GM10847 (cell line): ENCODE data around the gene SNRNP48.

Experiments used
- POLR2A ChIP-seq: IDR thresholded peaks from 2 replicates; pipeline ENCODE4 v1.6.1; 2011; ENCODE audit not compliant: insufficient read length; ENCODE audit errors: extremely low read depth

Gene SNRNP48

GRCh38 chr6:7574500-7574899, 15.5 kb upstream of the SNRNP48 start:
- TF ChIP-seq POLR2A, result no peak

DNA sequence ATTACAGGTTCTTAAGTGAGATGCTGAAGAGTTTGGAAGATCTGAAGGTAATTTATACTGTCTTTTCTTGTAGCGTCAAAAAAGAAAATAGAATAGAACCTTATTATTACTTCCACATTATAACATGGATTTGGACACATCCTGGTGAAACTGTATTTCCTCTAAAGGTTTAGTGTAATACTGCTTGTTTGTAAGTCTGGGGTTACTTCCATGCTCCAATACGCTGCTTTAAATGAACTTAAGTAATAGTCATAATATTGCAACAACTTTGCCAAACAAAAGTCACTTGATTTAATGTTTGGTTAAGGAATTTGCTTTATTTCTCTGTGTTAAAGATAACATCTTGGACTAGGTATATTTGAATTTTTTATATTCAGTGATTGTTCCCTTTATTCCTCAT, 11.5 kb upstream of the SNRNP48 start:
- no peak for TF ChIP-seq POLR2A

DNA sequence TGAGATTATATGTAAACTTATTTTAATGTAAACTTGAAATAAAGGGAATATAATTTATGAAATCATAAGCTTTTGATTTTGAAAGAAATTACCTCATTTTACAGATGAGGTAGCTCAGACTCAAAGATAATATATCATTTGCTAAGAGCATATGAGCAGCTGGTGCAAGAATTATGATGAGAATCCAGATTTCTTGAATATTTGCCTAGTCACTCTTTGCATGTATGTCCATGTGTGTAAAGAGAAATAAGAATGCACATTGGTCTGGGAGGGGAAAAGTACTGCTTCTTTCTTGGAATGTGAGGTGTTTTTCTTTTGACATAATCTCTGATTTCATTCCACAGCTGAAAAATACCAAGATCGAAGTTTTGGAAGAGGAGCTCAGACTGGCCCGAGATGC, 11.1 kb upstream of the SNRNP48 start:
- TF ChIP-seq POLR2A, result no peak

DNA sequence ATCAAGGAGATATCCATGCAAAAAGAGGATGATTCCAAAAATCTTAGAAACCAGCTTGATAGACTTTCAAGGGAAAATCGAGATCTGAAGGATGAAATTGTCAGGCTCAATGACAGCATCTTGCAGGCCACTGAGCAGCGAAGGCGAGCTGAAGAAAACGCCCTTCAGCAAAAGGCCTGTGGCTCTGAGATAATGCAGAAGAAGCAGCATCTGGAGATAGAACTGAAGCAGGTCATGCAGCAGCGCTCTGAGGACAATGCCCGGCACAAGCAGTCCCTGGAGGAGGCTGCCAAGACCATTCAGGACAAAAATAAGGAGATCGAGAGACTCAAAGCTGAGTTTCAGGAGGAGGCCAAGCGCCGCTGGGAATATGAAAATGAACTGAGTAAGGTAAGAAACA, 10.1 kb upstream of the SNRNP48 start:
- no peak for TF ChIP-seq POLR2A

DNA sequence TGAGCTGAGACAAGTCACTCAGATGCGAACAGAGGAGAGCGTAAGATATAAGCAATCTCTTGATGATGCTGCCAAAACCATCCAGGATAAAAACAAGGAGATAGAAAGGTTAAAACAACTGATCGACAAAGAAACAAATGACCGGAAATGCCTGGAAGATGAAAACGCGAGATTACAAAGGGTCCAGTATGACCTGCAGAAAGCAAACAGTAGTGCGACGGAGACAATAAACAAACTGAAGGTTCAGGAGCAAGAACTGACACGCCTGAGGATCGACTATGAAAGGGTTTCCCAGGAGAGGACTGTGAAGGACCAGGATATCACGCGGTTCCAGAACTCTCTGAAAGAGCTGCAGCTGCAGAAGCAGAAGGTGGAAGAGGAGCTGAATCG, 9.5 kb upstream of the SNRNP48 start:
- TF ChIP-seq POLR2A, result no peak

- TF ChIP-seq POLR2A, result no peak
Measured at GRCh38 chr6:7580927-7581618, 8.9 kb upstream of the SNRNP48 start.

GRCh38 chr6:7585287-7585930, 4.6 kb upstream of the SNRNP48 start:
- no peak for TF ChIP-seq POLR2A

- no peak for TF ChIP-seq POLR2A
Measured at GRCh38 chr6:7587631-7588100, 2.3 kb upstream of the SNRNP48 start.

DNA sequence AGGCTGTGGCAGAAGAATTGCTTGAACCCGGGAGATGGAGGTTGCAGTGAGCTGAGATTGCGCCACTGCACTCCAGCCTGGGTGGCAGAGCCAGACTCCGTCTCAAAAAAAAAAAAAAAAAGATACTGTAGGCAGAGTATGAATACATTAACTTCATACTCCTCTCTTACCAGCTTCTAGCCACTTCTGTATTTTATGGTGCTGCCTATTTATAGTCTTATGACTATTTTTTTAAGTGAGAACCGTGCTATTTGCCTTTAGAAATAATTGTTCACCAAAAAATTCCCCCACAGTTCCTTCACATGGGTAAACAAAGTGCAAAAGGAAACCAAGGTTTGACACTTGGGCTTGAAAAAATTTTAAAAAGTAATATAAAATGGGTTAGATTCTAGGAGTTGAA, 1.5 kb upstream of the SNRNP48 start:
- TF ChIP-seq POLR2A, result no peak

DNA sequence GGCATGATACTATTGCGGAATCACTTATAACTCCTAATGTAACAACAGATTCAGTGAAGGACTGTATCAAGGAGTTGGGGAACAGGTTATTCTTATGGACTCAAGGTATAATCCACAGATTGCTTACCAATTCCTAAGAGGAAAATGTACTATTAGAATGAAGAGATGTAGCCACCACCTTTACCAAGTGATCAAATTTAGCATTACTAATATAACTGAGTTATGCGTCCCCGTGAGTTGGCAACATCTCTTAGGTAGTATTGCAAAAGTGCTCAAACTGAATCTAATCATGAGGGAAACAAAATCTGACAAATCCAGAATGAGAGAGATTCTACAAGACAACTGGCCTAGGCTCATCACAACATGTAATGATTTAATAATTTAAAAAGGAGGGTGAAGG, 777 bp upstream of the SNRNP48 start:
- no peak for TF ChIP-seq POLR2A

- no peak for TF ChIP-seq POLR2A
Measured at GRCh38 chr6:7590918-7591302, 912 bp downstream of the SNRNP48 start.

DNA sequence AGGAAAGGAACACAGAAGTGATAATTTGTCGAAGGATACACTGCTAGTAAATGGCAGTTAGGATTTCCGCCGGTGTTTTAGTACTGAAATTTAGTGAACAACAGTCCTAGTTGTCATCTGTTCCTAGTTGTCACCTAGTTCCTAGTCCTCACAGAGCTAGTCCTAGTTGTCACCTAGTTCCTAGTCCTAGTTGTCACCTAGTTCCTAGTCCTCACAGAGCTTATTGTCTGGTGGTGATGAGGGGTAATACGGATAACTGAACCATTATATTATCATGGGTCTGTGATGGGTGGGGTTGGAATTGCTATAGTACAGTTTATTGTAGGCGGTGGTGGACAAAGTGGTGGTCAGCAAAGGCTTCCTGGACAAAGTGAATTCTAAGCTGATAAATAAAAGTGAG, 1.8 kb downstream of the SNRNP48 start:
- no peak for TF ChIP-seq POLR2A

GRCh38 chr6:7593229-7593628, 3.2 kb downstream of the SNRNP48 start:
- TF ChIP-seq POLR2A, result no peak

GRCh38 chr6:7594579-7595125, 4.7 kb downstream of the SNRNP48 start:
- no peak for TF ChIP-seq POLR2A

GRCh38 chr6:7604003-7604402, 14.0 kb downstream of the SNRNP48 start:
- TF ChIP-seq POLR2A, result no peak

- TF ChIP-seq POLR2A, result no peak
Measured at GRCh38 chr6:7604506-7604905, 14.5 kb downstream of the SNRNP48 start.
